OCI-LY3 (cell line): ENCODE data around the gene SHC2.

Experiments
- H2AFZ ChIP-seq: fragments of 200-600, 300-600 bp; shearing (Covaris generic); 2 replicates; pipeline ENCODE4 v1.6.0; 2014; ENCODE audit warnings: antibody characterized with exemption, low read depth, low read length
- H3K27ac ChIP-seq: fragments of 200-600, 300-600 bp; sonication (generic); 2 replicates; pipeline ENCODE4 v1.5.1; 2014; ENCODE audit warnings: mild to moderate bottlenecking, low read length, moderate library complexity, mixed read lengths
- H3K27me3 ChIP-seq: fragments of 200-600, 300-600 bp; sonication (generic); 2 replicates; pipeline ENCODE4 v1.6.1; 2014; ENCODE audit warnings: low read depth, low read length, mixed read lengths
- H3K36me3 ChIP-seq: fragments of 200-600, 300-600 bp; sonication (generic); replicated peaks from 2 replicates; pipeline ENCODE3; 2014; ENCODE audit warnings: low read depth, low read length, mixed read lengths
- H3K4me1 ChIP-seq: fragments of 300-600, 200-600 bp; sonication (generic); 2 replicates; pipeline ENCODE4 v1.6.1; 2014; ENCODE audit warnings: low read length, mixed read lengths
- H3K4me2 ChIP-seq: fragments of 200-600, 300-600 bp; sonication (generic); 2 replicates; pipeline ENCODE4 v1.6.1; 2014; ENCODE audit warnings: low read length, mixed read lengths
- H3K4me3 ChIP-seq: fragments of 300-600, 200-600 bp; sonication (generic); 2 replicates; pipeline ENCODE4 v1.5.1; 2014; ENCODE audit warnings: antibody characterized with exemption, mild to moderate bottlenecking, low read length, moderate library complexity
- H3K79me2 ChIP-seq: fragments of 300-600, 200-600 bp; shearing (Covaris generic); 2 replicates; pipeline ENCODE4 v1.6.1; 2014; ENCODE audit warnings: mild to moderate bottlenecking, low read length, mixed read lengths
- H3K9ac ChIP-seq: fragments of 300-600, 200-600 bp; shearing (Covaris generic); 2 replicates; pipeline ENCODE4 v1.6.0; 2014; ENCODE audit warnings: mild to moderate bottlenecking, low read length, moderate library complexity
- H3K9me3 ChIP-seq: fragments of 200-600, 300-600 bp; shearing (Covaris generic); 2 replicates; pipeline ENCODE4 v1.6.1; 2014; ENCODE audit warnings: low read length, mixed read lengths; ENCODE audit not compliant: insufficient read depth
- H4K20me1 ChIP-seq: fragments of 200-600, 300-600 bp; sonication (generic); 2 replicates; pipeline ENCODE4 v1.6.1; 2016; ENCODE audit warnings: low read length, mixed read lengths; ENCODE audit not compliant: insufficient read depth
- EZH2phosphoT487 ChIP-seq: fragments of 200-600 bp; shearing (Covaris generic); IDR thresholded peaks from 2 replicates; pipeline ENCODE4 v1.6.1; 2018; ENCODE audit warnings: antibody characterized with exemption, mixed run types, low read depth
- TF ChIP-seq, protein P1 (sequence below): fragments of 200-600, 300-600 bp; sonication (generic); IDR thresholded peaks from 2 replicates; pipeline ENCODE4 v1.5.1; 2014; ENCODE audit warnings: antibody characterized with exemption, low read length, low read depth

The SHC2 gene

DNA sequence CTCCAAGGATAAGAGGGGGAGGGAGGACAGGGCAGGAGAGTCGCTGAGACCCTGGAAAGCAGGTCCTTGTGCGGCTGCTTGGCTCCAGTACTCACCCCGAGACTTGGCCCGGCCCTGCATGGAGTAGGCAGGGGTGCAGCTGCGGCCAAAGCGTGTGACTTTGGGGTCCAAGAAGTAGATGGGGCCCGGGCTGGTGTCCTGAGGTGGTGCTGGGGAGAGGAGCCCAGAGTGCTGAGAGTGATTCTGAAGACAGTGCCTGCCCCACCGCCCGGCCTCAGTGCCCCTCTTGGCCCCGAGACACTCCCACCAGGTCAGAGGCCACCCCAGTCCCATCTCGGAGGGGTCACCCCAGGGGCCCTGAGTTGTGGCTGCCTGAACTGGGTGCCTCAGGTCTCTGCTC, 6.7 kb upstream of the SHC2 start:
- Histone ChIP-seq H3K79me2 (no peaks in the 10 kb centered on the region), H3K27me3 (no peaks in the 10 kb centered on the region), H2AFZ (no peak overlapping the region), H4K20me1 (no peaks in the 10 kb centered on the region), H3K4me3 (no peak overlapping the region), H3K36me3 (no peaks in the 10 kb centered on the region), H3K27ac (no peak overlapping the region), H3K4me1 (no peaks in the 10 kb centered on the region), H3K4me2 (no peak overlapping the region), H3K9me3 (no peaks in the 10 kb centered on the region), H3K9ac (no peak overlapping the region)
- TF ChIP-seq, protein P1, sequence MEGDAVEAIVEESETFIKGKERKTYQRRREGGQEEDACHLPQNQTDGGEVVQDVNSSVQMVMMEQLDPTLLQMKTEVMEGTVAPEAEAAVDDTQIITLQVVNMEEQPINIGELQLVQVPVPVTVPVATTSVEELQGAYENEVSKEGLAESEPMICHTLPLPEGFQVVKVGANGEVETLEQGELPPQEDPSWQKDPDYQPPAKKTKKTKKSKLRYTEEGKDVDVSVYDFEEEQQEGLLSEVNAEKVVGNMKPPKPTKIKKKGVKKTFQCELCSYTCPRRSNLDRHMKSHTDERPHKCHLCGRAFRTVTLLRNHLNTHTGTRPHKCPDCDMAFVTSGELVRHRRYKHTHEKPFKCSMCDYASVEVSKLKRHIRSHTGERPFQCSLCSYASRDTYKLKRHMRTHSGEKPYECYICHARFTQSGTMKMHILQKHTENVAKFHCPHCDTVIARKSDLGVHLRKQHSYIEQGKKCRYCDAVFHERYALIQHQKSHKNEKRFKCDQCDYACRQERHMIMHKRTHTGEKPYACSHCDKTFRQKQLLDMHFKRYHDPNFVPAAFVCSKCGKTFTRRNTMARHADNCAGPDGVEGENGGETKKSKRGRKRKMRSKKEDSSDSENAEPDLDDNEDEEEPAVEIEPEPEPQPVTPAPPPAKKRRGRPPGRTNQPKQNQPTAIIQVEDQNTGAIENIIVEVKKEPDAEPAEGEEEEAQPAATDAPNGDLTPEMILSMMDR, result no peak
- no peak for TF ChIP-seq EZH2phosphoT487

DNA sequence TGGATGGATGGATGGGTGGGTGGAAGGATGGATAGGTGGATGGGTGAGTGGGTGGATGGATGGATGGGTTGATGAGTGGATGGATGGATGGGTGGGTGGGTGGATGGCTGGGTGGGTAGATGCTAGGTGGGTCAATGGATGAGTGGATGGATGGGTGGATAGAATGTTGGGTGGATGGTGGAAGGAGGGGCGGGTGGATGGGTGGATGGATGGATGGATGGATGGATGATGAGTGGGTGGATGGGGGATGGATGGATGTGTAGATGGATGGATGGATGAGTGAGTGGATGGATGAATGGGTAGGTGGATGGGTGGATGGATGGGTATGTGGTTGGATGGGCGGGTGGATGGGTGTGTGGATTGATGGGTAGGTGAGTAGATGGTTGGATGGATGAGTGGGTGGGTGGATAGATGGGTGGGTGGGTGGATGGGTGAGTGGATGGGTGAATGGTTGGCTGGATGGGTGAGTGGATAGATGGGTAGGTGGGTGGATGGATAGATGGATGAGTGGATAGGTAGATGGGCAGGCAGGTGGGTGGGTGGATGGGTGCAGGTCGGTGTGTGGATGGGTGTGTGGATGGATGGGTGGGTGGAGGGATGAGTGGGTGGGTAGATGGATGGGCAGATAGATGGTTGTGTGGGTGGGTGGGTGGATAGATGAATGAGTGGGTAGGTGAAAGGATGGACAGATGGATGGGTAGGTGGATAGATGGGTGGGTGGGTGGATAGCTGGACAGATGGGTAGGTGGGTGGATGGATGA, 4.4 kb upstream of the SHC2 start:
- Histone ChIP-seq H3K9me3 (no peaks in the 10 kb centered on the region), H3K4me1 (no peaks in the 10 kb centered on the region), H3K36me3 (no peaks in the 10 kb centered on the region), H2AFZ (no peak overlapping the region), H4K20me1 (no peaks in the 10 kb centered on the region), H3K4me2 (no peak overlapping the region), H3K4me3 (no peak overlapping the region), H3K9ac (no peak overlapping the region), H3K27ac (no peak overlapping the region), H3K27me3 (no peaks in the 10 kb centered on the region), H3K79me2 (no peaks in the 10 kb centered on the region)
- TF ChIP-seq, protein P1, result no peak
- no peak for TF ChIP-seq EZH2phosphoT487

DNA sequence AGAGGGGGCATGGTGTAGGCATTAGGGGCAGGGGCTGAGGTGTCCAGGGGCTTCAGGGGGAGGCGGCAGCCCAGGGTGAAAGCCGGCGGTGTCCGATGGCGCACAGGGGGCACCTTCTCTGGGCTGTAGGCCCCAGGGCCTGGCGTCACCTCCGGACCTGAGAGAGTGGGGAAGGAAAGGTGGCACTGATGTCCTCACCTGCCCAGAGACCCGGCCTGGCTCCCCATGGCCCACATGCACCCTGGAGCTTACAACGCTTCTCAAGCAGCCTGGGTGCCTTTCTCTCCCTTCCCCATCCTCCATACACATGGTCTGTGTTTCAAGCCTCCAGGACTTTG, 3.3 kb upstream of the SHC2 start:
- Histone ChIP-seq H3K36me3 (no peaks in the 10 kb centered on the region), H3K9me3 (no peaks in the 10 kb centered on the region), H3K27me3 (no peaks in the 10 kb centered on the region), H3K9ac (no peak overlapping the region), H3K4me3 (no peak overlapping the region), H3K79me2 (no peaks in the 10 kb centered on the region), H4K20me1 (no peaks in the 10 kb centered on the region), H3K4me2 (no peak overlapping the region), H2AFZ (no peak overlapping the region), H3K27ac (no peak overlapping the region), H3K4me1 (no peaks in the 10 kb centered on the region)
- TF ChIP-seq EZH2phosphoT487, result no peak
- TF ChIP-seq, protein P1, result no peak

DNA sequence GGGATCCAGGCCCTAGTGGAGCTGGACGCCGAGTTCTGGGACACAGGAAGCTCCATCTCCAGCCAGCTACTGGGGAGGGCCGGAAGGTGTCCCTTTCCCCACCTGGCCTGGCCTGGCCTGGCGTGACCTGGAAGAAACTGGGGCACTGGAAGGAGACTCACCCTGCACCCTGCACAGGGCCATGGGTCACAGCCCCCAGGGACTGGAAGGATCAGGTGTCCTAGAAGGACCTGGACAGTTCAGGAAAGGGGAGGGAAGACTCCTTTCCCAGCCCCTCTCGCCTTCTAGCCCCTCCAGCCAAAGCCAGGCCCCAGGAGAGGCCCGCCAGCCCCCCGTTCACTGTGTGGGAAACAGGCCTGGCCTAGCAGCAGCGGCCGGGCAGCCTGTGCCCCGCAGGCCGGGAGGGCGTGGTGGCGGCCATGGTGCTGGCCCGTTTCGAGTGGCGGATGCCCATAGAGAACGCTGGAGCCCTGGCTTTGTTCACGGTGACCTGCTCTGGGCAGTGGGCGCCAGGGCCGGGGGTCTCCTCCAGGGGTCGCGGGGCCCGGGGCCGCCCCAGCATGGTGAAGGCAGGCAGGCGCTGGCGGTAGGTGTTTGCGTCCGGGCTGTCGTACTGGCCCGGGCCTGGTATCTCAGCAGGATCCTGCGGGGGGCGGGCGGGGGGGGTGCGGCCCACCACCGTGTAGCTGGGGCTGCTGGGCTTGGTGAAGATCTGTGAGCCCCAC, 2.8 kb upstream of the SHC2 start:
- H3K9ac ChIP-seq, result no peak overlapping the region

More for the DNA sequence above, 2.8 kb upstream of the SHC2 start:
- Histone ChIP-seq H3K4me3 (no peak overlapping the region), H3K4me2 (no peak overlapping the region), H3K9me3 (no peaks in the 10 kb centered on the region), H3K4me1 (no peaks in the 10 kb centered on the region), H3K79me2 (no peaks in the 10 kb centered on the region), H3K36me3 (no peaks in the 10 kb centered on the region), H4K20me1 (no peaks in the 10 kb centered on the region), H3K27me3 (no peaks in the 10 kb centered on the region), H2AFZ (no peak overlapping the region), H3K27ac (no peak overlapping the region)
- TF ChIP-seq, protein P1, result no peak
- TF ChIP-seq EZH2phosphoT487, result no peak
